ENCODE results near the gene DHX15.
"Not testable (repeated sequence)": the region's sequence is repeated elsewhere in the genome, so short reads cannot be mapped to it uniquely, and the experiment has no call there.

Gene DHX15

DNA sequence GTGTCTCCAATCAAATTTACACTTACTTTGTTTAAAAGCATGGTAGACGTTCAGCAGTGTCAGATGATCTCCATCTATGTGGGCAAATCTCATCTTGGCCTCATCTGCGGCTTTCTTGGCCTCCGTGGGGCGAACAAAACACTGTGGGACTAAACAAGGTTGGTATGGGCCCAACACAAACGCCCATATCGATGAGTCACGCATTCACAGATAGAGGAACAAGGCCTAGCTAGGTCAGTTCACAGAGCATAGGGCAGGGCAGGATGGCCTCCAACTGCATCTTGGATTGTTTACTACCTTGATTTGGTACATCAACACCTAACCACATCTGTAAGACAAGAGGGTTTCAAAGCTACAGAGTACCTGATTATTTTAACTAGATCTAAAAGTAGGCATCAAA is 47.3 kb downstream of the DHX15 start:
- DNase-seq = no peak

DNA sequence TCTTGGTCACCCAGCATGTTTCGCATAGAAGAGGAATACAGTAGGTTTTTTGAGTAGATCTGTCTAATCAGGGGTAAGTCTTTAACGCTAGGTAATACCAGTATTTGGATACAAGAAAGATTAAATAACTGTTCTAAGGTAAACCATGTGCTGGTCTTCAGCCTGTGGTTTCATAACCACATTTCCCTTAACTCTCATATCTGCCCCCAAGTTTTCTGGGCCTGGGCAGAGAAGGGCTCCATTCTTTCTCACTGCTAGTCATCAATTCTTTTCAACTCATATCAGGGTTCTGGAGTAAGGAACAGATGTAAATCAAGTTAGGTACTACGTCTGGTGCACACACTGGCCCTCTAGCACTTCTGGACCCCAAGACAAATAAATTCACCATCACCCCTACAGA is 49.0 kb downstream of the DHX15 start:
- DNase-seq = no peak

DNA sequence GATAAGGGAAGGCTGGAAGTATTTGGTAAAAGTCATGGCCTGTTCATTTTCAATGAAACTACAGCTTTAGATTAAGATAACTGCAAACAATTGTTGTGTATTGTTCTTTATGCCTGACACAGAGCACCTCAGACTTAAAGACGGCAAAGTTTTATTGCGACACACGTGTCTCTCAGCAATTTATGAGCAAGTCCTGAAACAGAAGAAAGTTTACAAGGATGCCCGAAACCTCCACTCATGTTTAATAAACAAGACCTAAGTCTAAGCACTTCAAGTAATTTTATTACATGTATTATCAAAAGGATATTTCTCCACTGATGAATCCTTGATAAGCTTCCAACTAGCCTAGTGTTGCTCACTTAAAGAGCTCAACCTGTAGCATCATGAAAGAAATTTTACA is 51.0 kb downstream of the DHX15 start:
- DNase-seq = no peak

DNA sequence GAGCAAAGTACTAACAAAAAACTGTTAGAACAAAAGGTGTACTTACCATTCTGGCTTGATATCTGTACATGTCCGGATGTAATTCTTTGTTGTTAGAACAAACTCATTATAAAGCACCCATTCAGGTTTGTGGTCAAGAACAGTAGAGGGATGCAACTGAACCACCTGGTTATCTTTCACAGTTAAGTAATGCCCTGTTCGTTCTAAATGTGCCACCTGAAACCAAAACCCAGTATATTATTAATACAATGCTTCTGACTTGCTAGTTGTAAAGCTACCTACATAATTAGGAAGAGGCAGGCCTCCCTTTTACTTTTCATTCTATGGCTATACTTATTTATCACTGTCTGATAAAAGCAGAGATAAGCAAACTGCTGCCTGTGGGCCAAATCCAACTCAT is 54.8 kb downstream of the DHX15 start:
- no peak for DNase-seq

DNA sequence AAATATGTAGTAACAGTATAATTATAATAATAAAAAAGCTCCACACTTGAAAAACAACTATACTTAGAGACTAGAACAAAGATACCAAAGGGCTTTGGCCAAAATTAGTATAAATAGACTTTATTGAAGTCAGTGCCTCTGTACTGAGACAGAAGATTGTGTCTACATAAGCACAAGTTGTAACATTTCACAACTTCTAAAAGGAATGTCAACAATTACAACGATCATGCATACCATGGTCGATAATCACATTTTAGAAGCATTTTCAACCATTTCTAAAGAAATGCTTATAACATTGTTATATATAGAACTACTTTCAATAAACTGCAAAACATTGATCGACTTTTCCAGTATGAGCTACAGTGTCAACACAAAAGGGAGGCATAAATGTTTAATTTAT is 57.0 kb downstream of the DHX15 start:
- no peak for DNase-seq

DNA sequence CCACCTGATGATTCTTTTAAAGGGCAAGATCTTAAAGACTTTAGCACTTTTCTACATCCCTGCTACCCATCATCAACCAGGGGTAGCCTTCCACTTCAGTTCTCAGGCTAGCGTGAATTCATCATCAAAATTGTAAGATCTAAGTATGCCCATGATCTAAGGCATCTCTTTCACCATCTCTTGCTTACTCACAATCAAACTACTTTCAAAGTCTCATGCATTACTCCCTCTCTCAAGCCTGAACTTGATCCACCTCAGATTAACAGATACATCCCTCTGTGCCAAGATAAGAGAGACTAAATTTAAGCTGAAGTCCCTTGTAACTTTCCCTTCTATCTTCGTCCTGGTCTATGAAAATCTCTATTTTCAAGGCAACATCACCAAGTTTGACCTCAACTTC is 62.8 kb downstream of the DHX15 start:
- no peak for DNase-seq

DNA sequence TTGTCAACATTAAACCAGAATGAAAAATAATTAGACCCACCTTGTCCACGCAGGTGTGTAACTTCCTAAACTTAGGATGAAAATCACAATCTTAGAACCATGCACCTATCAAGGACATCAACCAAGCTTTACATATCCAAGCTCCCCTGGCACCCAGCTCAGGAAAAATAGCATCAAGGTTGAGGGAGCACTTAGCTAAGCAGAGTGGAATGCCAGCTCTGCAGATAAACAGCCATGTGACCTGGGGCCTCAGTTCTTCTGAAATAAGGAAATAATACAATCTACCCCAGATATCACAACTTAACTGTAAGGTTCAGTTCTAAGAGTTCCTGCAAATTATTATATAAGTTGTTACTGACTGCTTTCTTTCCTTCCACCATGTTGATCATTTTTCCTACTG is 64.7 kb downstream of the DHX15 start:
- no peak for DNase-seq

DNA sequence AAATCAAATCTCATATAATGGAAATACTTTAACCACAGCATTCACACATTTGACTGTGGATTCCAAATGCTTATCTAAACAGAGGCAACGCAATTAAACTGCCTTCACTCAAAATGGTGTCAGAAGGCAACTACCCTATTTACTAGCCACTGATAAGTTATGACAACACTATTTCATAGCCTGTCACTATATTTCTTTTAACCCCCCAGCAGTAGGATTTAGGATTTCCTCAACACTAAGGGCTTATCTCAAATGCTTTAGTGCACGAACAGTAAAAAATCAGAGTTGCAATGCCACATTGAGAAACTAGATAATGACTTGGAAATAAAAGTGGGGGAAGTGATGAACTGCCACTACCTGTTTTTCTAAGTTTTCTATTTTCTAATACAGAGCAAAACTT is 66.7 kb downstream of the DHX15 start:
- DNase-seq = no peak

DNA sequence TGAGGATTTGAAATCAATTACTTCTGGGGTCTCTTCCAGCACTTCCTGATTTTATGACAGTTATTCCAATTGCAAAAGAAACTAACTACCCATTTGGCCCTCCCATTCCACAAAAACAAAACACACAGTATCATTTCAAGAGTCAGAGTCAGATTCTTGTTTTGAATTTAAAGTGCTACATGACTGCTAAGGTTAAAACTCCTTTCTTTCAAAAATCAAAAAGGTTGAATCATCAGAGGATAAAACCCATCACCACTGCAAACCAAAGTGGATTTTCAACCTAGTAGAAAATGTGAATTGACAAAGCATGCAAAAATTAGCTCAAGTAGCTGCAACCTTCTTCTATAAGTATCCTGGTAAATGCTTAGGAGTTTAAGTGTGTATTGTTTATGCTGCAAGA is 67.4 kb downstream of the DHX15 start:
- DNase-seq = no peak

DNA sequence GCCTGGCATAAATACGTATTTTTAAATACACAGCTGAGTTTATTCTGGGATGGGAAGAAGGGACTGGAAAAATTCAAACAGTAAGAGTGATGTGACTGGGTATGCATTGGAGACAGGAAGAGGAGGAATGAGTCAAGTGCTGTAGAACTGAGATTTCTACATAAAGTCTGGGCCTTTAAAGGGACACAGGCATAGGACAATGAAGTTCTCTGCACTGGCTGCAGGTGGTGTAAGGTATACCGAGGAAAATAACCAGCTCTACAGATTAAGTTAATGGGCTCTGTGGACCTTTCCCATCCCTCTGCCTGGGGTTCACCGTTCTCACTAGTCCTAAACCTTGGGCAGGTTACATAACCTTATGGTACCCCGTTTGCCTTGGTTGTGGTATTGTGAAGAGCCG is 68.7 kb downstream of the DHX15 start:
- no peak for DNase-seq

DNA sequence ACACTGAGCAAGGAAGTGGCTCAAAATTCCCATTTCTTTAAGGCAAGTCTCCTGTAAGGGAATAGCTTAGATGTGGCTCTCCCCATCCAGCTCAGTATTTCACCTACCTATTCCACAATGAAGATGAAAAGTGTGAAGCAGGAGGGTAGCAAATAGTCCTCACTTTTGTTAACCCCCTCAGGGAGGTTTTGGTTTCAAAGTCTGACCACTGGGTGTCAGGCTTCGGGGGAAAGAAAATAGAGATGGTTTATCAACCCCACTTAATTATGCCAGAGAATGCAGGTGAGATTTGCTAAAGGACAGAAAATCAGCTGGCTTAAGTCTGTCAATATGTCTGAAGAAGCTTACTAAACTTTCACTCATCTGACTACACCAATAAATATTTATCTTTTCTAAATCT is 69.5 kb downstream of the DHX15 start:
- no peak for DNase-seq

DNA sequence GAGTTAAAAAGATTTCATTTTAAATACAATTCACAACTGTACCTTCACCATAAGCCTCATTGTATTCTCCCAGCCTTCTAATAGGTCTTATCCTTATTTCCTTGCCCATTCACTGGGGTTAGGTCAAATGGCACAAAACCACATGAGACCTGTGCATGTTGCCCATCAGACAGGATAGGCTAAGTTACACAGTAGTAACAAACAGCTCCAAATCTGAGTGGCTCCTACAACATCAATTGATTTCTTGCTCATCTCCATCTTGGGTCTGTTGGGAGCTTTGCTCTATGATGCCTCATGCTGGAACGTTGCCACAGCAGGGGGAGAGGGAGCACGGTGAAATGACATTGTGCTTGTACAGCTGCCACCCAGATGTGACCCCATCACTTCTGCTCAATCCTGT is 70.6 kb downstream of the DHX15 start:
- DNase-seq = no peak

DNA sequence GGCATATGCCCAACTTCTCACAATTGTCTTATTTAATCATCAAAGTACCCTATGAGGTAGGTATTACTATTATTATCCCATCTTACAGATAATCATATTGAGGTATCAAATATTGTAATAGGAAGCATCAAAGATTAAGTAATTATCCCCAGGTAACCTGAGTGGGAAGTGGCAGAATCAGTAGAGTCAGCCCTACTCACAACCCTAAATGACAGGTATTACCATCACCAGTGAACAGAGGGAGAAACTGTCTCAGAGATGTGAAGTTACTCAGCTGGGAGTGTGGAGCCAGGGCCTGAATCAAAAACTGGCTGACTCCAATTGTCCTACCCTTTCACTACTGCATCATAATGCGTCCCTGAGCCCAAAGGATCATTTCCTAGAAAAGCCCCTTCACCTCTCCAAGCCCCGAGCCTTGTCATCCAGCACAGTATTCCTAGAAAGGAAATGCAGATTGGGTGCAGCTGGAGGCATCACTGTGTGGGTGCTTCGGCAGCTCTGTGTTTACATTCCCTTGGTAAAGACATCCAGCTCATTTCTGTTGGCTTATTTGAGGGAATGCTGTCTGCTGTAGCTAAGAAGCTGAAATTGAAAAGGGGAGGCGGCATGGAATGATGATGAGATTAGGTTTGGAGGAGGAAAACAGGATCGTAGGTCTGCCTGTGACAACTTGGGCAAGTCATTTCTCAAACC is 72.8 kb downstream of the DHX15 start:
- no peak for DNase-seq

DNA sequence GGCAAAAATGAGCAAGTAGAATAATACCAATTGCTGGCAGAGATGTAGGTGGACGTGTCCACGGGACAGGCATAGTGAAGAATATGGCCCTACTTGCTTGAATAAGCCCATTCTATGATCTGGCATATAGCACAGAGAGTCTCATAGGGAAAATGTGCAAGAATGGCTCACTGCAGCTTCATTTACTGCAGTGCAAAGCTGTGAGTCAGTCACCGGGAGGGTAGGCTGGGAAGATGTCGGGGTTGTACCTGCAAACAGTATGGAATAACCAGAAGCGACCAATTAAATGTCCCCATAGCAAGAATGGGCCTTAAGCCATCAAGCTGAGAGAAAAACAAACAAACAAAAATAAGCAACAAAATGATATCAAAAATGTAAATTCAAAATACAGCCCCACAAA is 74.3 kb downstream of the DHX15 start:
- no peak for DNase-seq

DNA sequence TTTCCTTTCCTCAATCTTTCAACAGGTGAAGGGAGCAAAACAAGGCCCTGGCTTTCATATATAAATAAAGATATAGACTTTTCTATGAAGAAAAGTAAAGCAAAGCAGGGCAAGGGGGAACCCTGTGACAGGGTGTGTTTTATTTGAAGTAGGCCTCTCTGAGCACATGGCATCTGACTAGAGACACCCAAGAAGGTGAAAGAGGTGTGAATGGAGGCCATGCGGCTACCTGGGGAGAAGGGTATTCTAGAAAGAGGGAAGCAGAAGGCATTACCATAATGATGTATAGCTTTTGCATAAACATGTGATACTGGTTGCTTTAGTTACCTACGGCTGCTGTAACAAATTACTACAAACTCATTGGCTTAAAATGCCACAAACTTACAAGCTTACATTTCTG is 75.8 kb downstream of the DHX15 start:
- DNase-seq = no peak

DNA sequence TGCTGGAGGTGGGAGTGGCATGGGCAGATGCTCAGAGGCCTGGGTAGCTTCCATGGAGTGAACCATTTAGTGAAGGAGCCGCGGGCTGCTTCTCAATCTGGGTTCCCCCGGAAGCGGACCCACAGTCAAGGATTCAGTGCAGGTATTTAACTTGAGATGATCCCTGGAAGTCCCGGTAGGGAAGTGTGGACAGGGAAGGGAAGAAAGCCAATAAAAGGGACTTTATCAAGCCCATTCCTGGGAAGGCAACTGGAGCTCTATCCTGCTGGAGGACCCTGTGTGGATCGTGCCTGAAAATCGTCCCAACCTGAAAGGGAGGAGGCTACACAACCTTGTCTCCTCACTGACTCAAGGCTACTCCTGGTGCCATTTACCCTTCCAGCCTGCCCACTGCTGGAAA is 76.9 kb downstream of the DHX15 start:
- no peak for DNase-seq

DNA sequence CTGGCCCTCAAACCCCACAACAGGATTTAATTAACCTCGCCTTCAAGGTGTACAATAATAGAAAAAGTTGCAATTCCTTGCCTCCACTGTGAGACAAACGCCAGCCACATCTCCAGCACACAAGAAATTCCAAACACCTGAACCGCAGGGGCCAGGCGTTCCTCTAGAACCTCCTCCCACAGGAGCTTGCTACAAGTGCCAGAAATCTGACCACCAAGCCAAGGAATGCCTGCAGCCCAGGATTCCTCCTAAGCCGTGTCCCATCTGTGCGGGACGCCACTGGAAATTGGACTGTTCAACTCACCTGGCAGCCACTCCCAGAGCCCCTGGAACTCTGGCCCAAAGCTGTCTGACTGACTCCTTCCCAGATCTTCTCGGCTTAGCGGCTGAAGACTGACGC is 81.3 kb downstream of the DHX15 start:
- DNase-seq = not testable (repeated sequence)

DNA sequence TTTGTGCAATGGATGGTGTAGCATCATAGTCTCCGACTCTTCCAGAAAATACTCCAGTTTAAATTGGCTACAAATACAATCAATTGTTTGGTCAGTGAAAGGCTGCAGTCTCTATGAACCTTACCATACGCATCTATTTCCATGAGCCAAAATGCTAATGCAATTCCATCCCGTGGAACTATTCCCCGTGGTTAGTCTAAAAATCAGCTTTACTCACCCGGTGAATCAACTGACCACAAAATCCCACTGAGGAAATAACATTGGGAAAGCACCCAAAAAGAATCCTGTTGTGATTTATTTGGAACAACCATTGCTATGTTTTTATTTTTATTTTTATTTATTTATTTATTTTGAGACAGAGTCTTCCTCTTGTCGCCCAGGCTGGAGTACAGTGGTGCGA is 87.1 kb downstream of the DHX15 start:
- no peak for DNase-seq

DNA sequence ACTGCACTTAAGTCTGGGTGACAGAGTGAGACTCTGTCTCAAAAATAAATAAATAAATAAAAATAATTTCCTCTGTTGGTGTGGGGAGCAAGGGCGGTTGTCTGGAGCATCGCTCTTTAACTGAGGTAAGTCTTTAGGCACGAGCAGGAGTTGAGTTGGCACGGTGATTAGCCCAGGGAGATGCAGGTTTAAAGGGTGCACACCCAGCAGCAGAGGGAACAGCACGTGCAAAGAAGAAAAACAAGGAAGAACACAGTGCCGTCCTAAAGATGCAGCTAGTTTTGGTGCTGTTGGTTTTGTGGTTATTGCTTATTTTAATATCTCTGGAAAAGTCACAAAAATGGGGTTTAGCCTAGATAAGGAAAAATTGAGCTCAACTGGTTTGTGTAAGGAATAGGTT is 87.8 kb downstream of the DHX15 start:
- no peak for DNase-seq

DNA sequence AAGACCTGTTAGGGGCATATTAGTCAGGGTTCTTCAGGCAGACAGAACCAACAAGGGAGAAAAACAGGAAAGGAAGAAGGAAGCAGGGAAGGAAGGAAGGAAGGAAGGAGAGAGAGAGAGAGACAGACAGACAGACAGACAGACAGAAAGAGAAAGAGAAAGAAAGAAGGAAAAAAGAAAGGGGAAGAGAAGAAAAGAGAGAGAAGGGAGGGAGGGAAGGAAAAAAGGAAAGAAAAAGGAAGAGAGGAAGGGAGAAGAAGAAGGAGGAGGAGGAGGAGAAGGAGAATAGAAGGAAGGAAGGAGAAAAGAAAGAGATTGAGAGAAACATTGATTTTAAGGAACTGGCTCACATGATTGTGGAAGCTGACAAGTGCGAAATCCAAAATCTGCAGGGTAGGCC is 89.0 kb downstream of the DHX15 start:
- DNase-seq = no peak

DNA sequence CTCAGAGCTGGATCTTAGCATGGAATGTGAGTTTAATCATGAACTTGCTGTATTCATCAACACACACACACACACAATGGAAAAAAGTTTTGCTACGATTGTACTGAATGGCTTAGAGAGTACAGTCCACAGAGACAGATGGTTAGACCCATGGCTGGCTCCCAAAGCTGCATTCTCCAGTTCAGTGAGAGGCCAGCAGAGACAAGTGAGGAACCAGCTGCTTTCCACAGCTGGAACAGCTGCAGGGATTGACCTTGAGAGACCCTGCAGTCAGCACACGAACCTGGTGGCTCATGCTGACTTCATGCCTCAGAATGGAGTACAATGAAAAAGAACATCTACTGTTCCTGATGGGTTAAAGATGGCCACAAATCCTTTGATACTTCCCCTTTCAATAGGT is 94.5 kb downstream of the DHX15 start:
- DNase-seq = no peak

DNA sequence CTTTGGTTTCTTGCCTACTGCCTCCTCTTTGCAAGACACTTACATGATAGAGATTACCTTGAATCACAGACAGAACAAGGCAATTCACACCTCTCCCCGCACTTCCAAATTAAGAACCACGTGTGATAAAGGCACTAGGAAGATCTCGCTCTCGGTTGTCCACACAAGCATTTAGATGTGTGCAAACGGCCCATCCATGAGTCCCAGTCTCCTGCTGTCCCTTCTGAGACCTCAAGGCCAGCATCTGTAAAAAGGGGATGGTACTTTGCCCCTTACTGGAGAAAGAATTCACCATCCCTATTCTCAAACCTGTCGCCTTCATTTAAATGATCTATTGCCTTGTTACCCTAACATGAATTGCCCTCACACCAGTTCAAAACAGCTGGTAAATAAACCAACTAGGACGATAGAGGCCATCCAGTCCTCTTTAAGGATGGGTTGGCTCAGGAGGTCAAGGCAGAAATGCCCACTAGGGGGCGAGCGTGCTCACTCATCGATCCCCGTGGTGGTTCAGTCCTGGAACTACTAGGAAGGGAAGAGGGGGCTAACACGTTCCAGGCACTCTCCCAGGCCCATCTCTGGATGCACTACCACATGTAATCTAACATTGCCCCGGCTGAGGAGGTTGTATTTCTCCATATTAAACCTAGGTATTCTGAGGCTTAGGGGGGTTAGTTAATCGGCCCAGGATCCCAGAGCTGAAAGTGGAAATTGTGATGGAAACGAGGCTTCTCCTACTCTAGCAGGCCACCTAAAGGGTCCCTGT is 95.8 kb downstream of the DHX15 start:
- no peak for DNase-seq

DNA sequence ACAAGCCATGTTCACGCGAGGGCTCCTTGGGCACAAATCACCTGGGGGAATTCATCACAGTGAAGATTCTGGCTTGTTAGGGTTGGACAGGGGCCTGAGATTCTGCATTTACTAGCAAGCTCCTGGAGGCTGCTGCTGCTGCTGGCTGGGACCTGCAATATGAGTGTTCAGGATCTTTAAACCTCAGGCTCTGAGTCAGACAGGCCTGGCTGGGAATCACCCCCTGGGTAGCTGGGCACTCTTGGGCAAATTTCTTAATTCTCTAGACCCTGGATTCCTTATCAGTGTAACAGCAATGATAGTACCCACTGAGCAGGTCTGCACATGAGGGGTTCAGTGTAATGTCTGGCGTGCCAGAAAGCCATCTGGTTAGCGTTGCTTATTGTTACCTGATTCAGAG is 101.5 kb downstream of the DHX15 start:
- DNase-seq = no peak

DNA sequence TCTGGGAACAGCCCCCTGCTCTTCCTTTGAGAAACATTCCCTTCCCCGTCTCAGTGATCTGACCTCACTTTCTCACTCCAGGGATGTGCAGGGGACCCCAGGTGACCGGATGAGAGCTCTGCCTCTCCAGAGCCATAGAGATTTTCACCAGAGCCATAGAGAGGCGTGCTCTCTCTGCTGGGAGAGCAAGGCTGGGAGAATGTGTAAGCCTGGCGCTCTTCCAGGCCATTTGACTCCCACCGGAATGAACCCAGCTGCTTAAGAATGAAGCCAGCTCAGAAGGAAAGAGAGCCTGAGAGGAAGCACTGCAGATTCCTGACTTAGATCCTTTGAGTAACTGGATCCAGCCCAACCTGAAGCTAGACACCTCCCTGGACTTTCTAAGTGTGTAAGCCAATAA is 106.4 kb downstream of the DHX15 start:
- no peak for DNase-seq
